HG02588 (cell line): ENCODE data around the gene NUDT1.

Experiments used
- ATAC-seq: cut with Tn5 transposase; IDR thresholded peaks from one replicate; pipeline ENCODE4 v1.9.1; 2021; ENCODE audit warnings: mild to moderate bottlenecking, moderate library complexity; ENCODE audit not compliant: unreplicated experiment

Gene NUDT1

DNA sequence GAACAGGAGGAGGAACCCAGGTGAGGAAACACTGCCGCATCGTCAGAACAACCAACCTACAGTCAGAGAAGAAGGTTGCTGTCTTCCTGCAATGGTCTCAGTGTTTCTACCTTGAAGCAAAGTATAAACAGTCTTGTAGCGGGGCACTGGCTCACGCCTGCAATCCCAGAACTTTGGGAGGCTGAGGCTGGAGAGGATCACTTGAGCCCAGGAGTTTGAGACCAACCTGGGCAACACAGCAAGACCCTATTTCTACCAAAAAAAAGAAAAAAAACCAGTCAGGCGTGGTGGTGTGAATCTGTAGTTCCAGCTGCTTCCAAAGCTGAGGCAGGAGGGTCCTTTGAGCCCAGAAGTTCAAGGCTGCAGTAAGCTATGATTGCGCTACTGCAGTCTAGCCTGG, 48.9 kb downstream of the NUDT1 start:
- ATAC-seq = no peak

GRCh38 chr7:2295936-2296620, 54.1 kb downstream of the NUDT1 start:
- ATAC-seq = no peak

- no peak for ATAC-seq
Measured at GRCh38 chr7:2296832-2297231, 54.8 kb downstream of the NUDT1 start.

DNA sequence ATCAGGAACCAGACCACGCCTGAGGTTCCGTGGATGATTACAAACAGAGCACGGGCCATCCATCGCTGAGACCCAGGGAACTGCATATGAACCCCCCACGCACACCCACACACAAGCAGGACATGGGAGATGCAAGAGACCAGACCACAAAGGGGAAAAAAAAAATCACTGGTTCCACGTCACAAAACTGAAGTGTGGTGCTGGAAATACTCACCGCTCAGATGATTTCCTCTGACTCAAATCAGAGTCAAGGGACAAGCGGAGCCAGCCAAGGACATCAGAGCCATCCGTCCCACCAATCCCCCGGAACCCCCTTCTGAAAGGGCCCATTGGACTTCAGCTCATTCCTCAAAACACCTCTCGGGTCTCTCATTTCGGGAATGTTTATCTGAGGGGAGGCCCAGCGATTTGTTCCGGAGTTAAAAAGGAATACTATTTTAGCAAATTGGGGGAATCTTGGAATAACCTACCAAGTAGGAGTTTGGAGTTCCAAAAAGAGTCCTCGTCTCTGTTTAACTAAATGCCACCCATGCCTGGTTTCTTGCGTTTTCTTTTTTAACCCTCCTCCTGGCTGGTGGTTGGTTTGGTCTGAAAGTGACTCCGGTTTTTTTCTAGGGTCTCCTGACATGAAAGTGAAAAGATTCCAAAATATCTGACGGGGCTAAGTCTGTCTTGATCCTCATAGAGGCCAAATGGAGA, 57.3 kb downstream of the NUDT1 start:
- peak; percentile 53 for ATAC-seq

DNA sequence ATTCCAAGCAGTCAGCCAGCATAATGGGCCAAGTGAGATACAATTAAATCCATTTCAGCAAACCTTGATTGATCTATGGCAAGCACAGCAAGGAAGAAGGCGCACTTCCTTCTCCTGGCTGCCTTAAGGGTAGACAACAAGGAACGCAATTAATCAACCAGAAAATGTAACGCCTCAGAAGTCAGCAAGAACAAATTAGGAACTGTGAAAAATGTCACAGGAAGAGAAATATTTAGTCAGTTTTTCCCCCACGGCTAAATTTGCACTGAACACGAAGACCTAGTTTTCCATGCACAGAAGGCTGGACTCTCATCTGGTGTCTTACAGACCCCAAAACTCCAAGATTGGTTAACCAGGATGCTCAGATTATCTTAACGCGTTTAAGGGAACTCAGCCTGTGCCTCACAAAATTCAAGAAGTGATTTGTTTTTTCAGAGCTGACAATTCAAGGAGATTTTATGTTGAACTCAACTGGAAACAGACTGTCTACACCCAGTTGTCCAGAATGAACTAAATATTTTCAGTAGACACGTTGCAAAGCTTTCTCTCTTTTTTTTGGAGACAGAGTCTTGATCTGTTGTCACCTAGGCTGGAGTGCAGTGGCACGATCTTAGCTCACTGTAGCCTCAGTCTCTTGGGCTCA, 58.0 kb downstream of the NUDT1 start:
- no peak for ATAC-seq
